T-helper 2 cell treated with Interferon-gamma antibody and Interleukin-4, amounts not matched to agents 100 ng/mL and 5 ng/mL, for 36 hours (primary cell): ENCODE results near the gene PCSK4. TPM values are rescaled to one million over a fixed set of nuclear protein-coding genes. Genes with fewer than 3 reads are reported as not detected.
"Not testable (repeated sequence)": the region's sequence is repeated elsewhere in the genome, so short reads cannot be mapped to it uniquely, and the experiment has no call there.

Experiments
- intact Hi-C: fragments of 100-400 bp; cut with micrococcal nuclease; formaldehyde crosslinking; loops from one replicate; pipeline ENCODE4 v1.15.1; 2023
- total RNA-seq: library from RNA; stranded (reverse); gene quantifications from 2 replicates; pipeline ENCODE4 v1.2.3, GENCODE V29; 2022

Gene PCSK4
- total RNA-seq, 1 donor from 2014 or later, result 2.2 TPM

- intact Hi-C loops, result no loop called here
Measured at GRCh38 chr19:1522838-1523237, 32.7 kb upstream of the PCSK4 start.

GRCh38 chr19:1522061-1522460, 31.9 kb upstream of the PCSK4 start:
- intact Hi-C loops, result no loop called here

GRCh38 chr19:1521636-1522035, 31.5 kb upstream of the PCSK4 start:
- intact Hi-C loops, result no loop called here

- intact Hi-C loops, result no loop called here
Measured at GRCh38 chr19:1520203-1520780, 30.1 kb upstream of the PCSK4 start.

GRCh38 chr19:1519802-1520201, 29.7 kb upstream of the PCSK4 start:
- intact Hi-C loops, result not testable (repeated sequence)

- intact Hi-C loops, result no loop called here
Measured at GRCh38 chr19:1518471-1518870, 28.3 kb upstream of the PCSK4 start.

- intact Hi-C loops, result no loop called here
Measured at GRCh38 chr19:1516395-1516753, 26.2 kb upstream of the PCSK4 start.

- intact Hi-C loops, result loop anchor here (5.0 kb wide), 2 partner anchors 43 to 238 kb away; partner anchors contain the start of gene FAM174C
Measured at GRCh38 chr19:1514986-1515721, 25.0 kb upstream of the PCSK4 start.

GRCh38 chr19:1514295-1514661, 24.1 kb upstream of the PCSK4 start:
- intact Hi-C loops, result loop anchor here (5.0 kb wide), 2 partner anchors 42 to 237 kb away; partner anchors contain the start of gene FAM174C

GRCh38 chr19:1513499-1514294, 23.5 kb upstream of the PCSK4 start:
- intact Hi-C loops, result loop anchor here (1.0 to 5.0 kb wide), 4 partner anchors 23 to 236 kb away; partner anchors contain the start of genes FAM174C, PCSK4 and RPS15

- intact Hi-C loops, result loop anchor here (1.0 to 5.0 kb wide), 4 partner anchors 23 to 236 kb away; partner anchors contain the start of genes FAM174C, PCSK4 and RPS15
Measured at GRCh38 chr19:1512671-1513498, 22.7 kb upstream of the PCSK4 start, which contains the start of gene ADAMTSL5. Gene ADAMTSL5 (minus strand): TSS chr19:1513019. CDS start chr19:1510943, 2,076 bp downstream.

GRCh38 chr19:1511318-1512317, 21.5 kb upstream of the PCSK4 start:
- intact Hi-C loops, result loop anchor here (2.0 to 5.0 kb wide), 3 partner anchors 39 to 234 kb away; partner anchors contain the start of genes FAM174C and RPS15

- intact Hi-C loops, result loop anchor here (5.0 kb wide), 2 partner anchors 39 to 234 kb away; partner anchors contain the start of gene FAM174C
Measured at GRCh38 chr19:1510807-1511206, 20.7 kb upstream of the PCSK4 start.

- intact Hi-C loops, result loop anchor here (5.0 kb wide), 2 partner anchors 38 to 233 kb away; partner anchors contain the start of gene FAM174C
Measured at GRCh38 chr19:1510442-1510806, 20.3 kb upstream of the PCSK4 start.

- intact Hi-C loops, result loop anchor here (5.0 kb wide), 2 partner anchors 38 to 233 kb away; partner anchors contain the start of gene FAM174C
Measured at GRCh38 chr19:1509602-1510441, 19.7 kb upstream of the PCSK4 start.

GRCh38 chr19:1508507-1508856, 18.3 kb upstream of the PCSK4 start:
- intact Hi-C loops, result no loop called here

- intact Hi-C loops, result no loop called here
Measured at GRCh38 chr19:1507763-1508506, 17.8 kb upstream of the PCSK4 start.

- intact Hi-C loops, result no loop called here
Measured at GRCh38 chr19:1507192-1507660, 17.1 kb upstream of the PCSK4 start.
